K562 (cell line): ENCODE data around the gene PAN2. TPM values are rescaled to one million over a fixed set of nuclear protein-coding genes. Genes with fewer than 3 reads are reported as not detected.

Experiments used
- ELK3 ChIP-seq: fragments of 450-650 bp; formaldehyde crosslinking; IDR thresholded peaks from 2 replicates; pipeline ENCODE4 v1.4.0; 2020; ENCODE audit warnings: mild to moderate bottlenecking
- GATAD2B ChIP-seq: fragments of 450-650 bp; IDR thresholded peaks from 2 replicates; pipeline ENCODE4 v1.6.1; 2017; ENCODE audit warnings: mild to moderate bottlenecking, borderline replicate concordance
- ILF3 ChIP-seq: fragments of 450-650 bp; IDR thresholded peaks from 2 replicates; pipeline ENCODE4 v1.6.1; 2018; ENCODE audit warnings: antibody characterized with exemption, mild to moderate bottlenecking, moderate library complexity, borderline replicate concordance
- KDM2B ChIP-seq: fragments of 250-450 bp; sonication (Bioruptor Pico); IDR thresholded peaks from 2 replicates; pipeline ENCODE4 v1.8.0; 2021; ENCODE audit warnings: mild to moderate bottlenecking, moderate library complexity
- MTA3 ChIP-seq: fragments of 450-650 bp; formaldehyde crosslinking; IDR thresholded peaks from 2 replicates; pipeline ENCODE4 v1.6.1; 2017; ENCODE audit warnings: mild to moderate bottlenecking, borderline replicate concordance
- PHF8 ChIP-seq: fragments of 200-600 bp; sonication (generic); IDR thresholded peaks from 2 replicates; pipeline ENCODE4 v1.6.1; 2012; ENCODE audit warnings: mixed run types, mild to moderate bottlenecking, inconsistent platforms, low read length, moderate library complexity, borderline replicate concordance
- PKNOX1 ChIP-seq: fragments of 450-650 bp; IDR thresholded peaks from 2 replicates; pipeline ENCODE4 v1.6.1; 2016
- SOX6 ChIP-seq: fragments of 450-650 bp; IDR thresholded peaks from 2 replicates; pipeline ENCODE4 v1.6.1; 2014; ENCODE audit warnings: mild to moderate bottlenecking
- TFAP4 ChIP-seq: sonication (generic); formaldehyde crosslinking; IDR thresholded peaks from 2 replicates; pipeline ENCODE4 v1.8.0; 2022; ENCODE audit warnings: missing genetic modification reagents, mild to moderate bottlenecking, moderate library complexity, borderline replicate concordance
- TSHZ1 ChIP-seq: fragments of 250-450 bp; sonication (Bioruptor Pico); IDR thresholded peaks from 2 replicates; pipeline ENCODE4 v1.4.0; 2020; ENCODE audit warnings: mild to moderate bottlenecking, moderate library complexity
- ZBTB34 ChIP-seq: fragments of 250-450 bp; sonication (Bioruptor Pico); IDR thresholded peaks from 2 replicates; pipeline ENCODE4 v1.8.0; 2021; ENCODE audit warnings: mild to moderate bottlenecking, moderate library complexity
- ZNF316 ChIP-seq: fragments of 450-650 bp; IDR thresholded peaks from 2 replicates; pipeline ENCODE4 v1.6.1; 2016
- ZNF609 ChIP-seq: sonication (generic); formaldehyde crosslinking; IDR thresholded peaks from 2 replicates; pipeline ENCODE4 v1.8.1; 2023; ENCODE audit warnings: missing genetic modification reagents, mild to moderate bottlenecking, borderline replicate concordance
- polyA plus RNA-seq, 8 experiments: library from polyadenylated mRNA; depleted of rRNA in 4 of 8; stranded (reverse) in 5 of 8; unstranded in 3 of 8; fragments of >200 nt; fragmentation: Nextera tagmentation in 2 of 8; fragmentation: Illumina TruSeq in 1 of 8; extraction: Ambion mirVana in 2 of 8; extraction: Trizol in 1 of 8; gene quantifications; 2 replicates each; pipeline versions ENCODE4 v1.2.1 to v1.2.3, GENCODE V29; 2011 to 2014; ENCODE audit warnings: inconsistent platforms in 1 of 8, missing spikeins in 1 of 8
- total RNA-seq, 7 experiments: library from RNA; depleted of rRNA in 6 of 7; stranded (reverse); fragments of >200 nt in 6 of 7; fragmentation: Illumina TruSeq in 2 of 7; extraction: Trizol in 2 of 7; gene quantifications; 2 replicates each; pipeline versions ENCODE4 v1.2.1 to v1.2.3, GENCODE V29; 2011 to 2021; ENCODE audit warnings: low replicate concordance in 1 of 7

PAN2 gene
- total and polyA plus RNA-seq, 9 of the 15 experiments (the other 6 are each of a cell fraction or from before 2014, with no cell fraction given): 15.0 to 66.1 (median 25.9) TPM

- TF ChIP-seq PHF8 (peak; percentile 93; the same call in 1 of the 2 replicates), KDM2B (no peak), ZBTB34 (CRISPR knock-in tag) (no peak), TSHZ1 (CRISPR knock-in tag) (no peak), SOX6 (peak; percentile 59; the same call in 1 of the 2 replicates), MTA3 (peak; percentile 92; the same call in 1 of the 2 replicates), ZNF316 (no peak; the same call in 1 of the 2 replicates), ELK3 (CRISPR knock-in tag) (no peak), TFAP4 (CRISPR knock-in tag) (peak; percentile 93), GATAD2B (peak; percentile 83), ZNF609 (CRISPR knock-in tag) (no peak), PKNOX1 (peak; percentile 50; the same call in 1 of the 2 replicates), ILF3 (no peak)
Measured at GRCh38 chr12:56266693-56267442, 66.9 kb downstream of the PAN2 start, which contains the start of gene COQ10A (continued).
